ENCODE data around the gene PDE8A. TPM values are rescaled to one million over a fixed set of nuclear protein-coding genes. Genes with fewer than 3 reads are reported as not detected.

PDE8A gene
- total and polyA plus RNA-seq, 2 donors (not counting 1 experiment from before 2014, with no cell fraction given): 17.7 to 26.3 TPM

GRCh38 chr15:84968301-84968700 is 13.4 kb upstream of the PDE8A start:
- DNase-seq (ENCODE audit: low read depth in 2 of 2): no peak
- no peak overlapping the region for H3K9ac ChIP-seq (ENCODE audit: insufficient read depth, low read length)
- H2AFZ ChIP-seq (ENCODE audit: low read length): no peak overlapping the region
- H3K4me3 ChIP-seq (replicated peaks in 1 of 4; ENCODE audit: control extremely low read depth in 1 of 4, insufficient read depth in 1 of 4, low read depth in 3 of 4, low read length in 4 of 4): no peak overlapping the region
- TF ChIP-seq EZH2 (IDR thresholded peaks at IDR 0.05; ENCODE audit: low read length, missing control alignments): no peak
- TF ChIP-seq, protein P1, sequence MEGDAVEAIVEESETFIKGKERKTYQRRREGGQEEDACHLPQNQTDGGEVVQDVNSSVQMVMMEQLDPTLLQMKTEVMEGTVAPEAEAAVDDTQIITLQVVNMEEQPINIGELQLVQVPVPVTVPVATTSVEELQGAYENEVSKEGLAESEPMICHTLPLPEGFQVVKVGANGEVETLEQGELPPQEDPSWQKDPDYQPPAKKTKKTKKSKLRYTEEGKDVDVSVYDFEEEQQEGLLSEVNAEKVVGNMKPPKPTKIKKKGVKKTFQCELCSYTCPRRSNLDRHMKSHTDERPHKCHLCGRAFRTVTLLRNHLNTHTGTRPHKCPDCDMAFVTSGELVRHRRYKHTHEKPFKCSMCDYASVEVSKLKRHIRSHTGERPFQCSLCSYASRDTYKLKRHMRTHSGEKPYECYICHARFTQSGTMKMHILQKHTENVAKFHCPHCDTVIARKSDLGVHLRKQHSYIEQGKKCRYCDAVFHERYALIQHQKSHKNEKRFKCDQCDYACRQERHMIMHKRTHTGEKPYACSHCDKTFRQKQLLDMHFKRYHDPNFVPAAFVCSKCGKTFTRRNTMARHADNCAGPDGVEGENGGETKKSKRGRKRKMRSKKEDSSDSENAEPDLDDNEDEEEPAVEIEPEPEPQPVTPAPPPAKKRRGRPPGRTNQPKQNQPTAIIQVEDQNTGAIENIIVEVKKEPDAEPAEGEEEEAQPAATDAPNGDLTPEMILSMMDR (conservative IDR thresholded peaks at IDR 0.05 in 1 of 2, IDR thresholded peaks at IDR 0.05 in 1 of 2; ENCODE audit: low read depth in 1 of 2, low read length in 2 of 2): no peak
- H3K9me3 ChIP-seq (ENCODE audit: control insufficient read depth, insufficient read depth, low read depth, low read length): no peaks in the 10 kb centered on the region
- peaks cover 8% of the 10 kb centered on the region for H3K27me3 ChIP-seq (ENCODE audit: control insufficient read depth, insufficient read depth, low read length)
- no peak overlapping the region for H3K4me2 ChIP-seq (ENCODE audit: extremely low read depth, insufficient read depth, low read length)
- H3K79me2 ChIP-seq (ENCODE audit: control insufficient read depth, insufficient read depth, low read length): no peaks in the 10 kb centered on the region
- H3K36me3 ChIP-seq (ENCODE audit: control insufficient read depth, insufficient read depth, low read length): no peaks in the 10 kb centered on the region
- no peak overlapping the region for H3K27ac ChIP-seq (ENCODE audit: insufficient read depth, low read length)
- H4K20me1 ChIP-seq (ENCODE audit: control insufficient read depth, extremely low read depth, insufficient read depth, low read length): no peaks in the 10 kb centered on the region
- H3K4me1 ChIP-seq (ENCODE audit: control insufficient read depth, extremely low read depth, insufficient read depth, low read length): no peaks in the 10 kb centered on the region

DNA sequence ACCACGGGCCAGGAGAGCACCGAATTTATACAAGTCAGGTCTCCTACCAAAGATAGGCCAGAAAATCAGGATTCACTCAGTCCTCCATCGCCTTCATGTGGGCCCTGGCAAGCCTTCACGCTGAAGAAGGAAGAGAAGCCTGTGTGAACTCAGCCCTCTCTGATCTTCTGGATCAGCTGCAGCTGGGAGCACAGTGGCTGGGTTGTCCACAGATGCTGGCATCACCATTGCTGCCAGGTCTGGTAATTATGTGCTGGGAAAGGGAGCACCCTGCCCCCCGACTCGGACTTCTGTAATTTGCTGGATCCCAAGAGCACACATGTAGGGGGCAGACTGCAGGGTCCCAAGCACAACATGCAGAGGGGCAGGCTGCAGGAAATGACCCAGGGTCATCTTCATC is 12.4 kb upstream of the PDE8A start:
- Histone ChIP-seq H3K4me1 (ENCODE audit: control insufficient read depth, extremely low read depth, insufficient read depth, low read length) (no peaks in the 10 kb centered on the region), H3K36me3 (ENCODE audit: control insufficient read depth, insufficient read depth, low read length) (no peaks in the 10 kb centered on the region), H3K4me2 (ENCODE audit: extremely low read depth, insufficient read depth, low read length) (no peak overlapping the region), H2AFZ (ENCODE audit: low read length) (no peak overlapping the region), H3K27ac (ENCODE audit: insufficient read depth, low read length) (no peak overlapping the region), H3K9ac (ENCODE audit: insufficient read depth, low read length) (no peak overlapping the region), H4K20me1 (ENCODE audit: control insufficient read depth, extremely low read depth, insufficient read depth, low read length) (no peaks in the 10 kb centered on the region), H3K9me3 (ENCODE audit: control insufficient read depth, insufficient read depth, low read depth, low read length) (no peaks in the 10 kb centered on the region), H3K4me3 (replicated peaks in 1 of 4; ENCODE audit: control extremely low read depth in 1 of 4, insufficient read depth in 1 of 4, low read depth in 3 of 4, low read length in 4 of 4) (no peak overlapping the region), H3K27me3 (ENCODE audit: control insufficient read depth, insufficient read depth, low read length) (peaks cover 8% of the 10 kb centered on the region), H3K79me2 (ENCODE audit: control insufficient read depth, insufficient read depth, low read length) (no peaks in the 10 kb centered on the region)
- DNase-seq (ENCODE audit: low read depth in 2 of 2): no peak
- TF ChIP-seq EZH2 (IDR thresholded peaks at IDR 0.05; ENCODE audit: low read length, missing control alignments): no peak
- TF ChIP-seq, protein P1 (conservative IDR thresholded peaks at IDR 0.05 in 1 of 2, IDR thresholded peaks at IDR 0.05 in 1 of 2; ENCODE audit: low read depth in 1 of 2, low read length in 2 of 2): no peak

DNA sequence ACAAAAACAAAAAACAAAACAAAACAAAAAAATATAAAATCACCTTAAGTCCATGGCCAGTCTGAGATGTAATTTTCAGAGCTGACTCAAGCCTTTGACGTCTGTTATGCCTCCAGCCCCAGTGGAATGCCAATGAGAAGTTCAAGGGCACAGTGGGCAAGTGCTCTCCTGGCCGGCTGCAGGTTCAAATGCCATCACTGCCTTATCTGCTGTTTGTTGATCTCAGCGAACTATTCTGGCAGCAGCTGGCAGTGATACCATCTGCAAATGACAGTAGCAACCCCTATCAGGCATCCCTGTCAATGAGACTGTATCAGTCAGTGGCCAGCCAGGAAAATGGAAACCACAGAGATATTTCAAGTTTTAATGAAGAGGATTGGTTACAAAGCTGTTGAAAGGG is 10.8 kb upstream of the PDE8A start:
- DNase-seq (ENCODE audit: low read depth in 2 of 2): no peak
- H3K4me2 ChIP-seq (ENCODE audit: extremely low read depth, insufficient read depth, low read length): no peak overlapping the region
- no peak overlapping the region for H2AFZ ChIP-seq (ENCODE audit: low read length)
- H3K27ac ChIP-seq (ENCODE audit: insufficient read depth, low read length): no peak overlapping the region
- TF ChIP-seq, protein P1 (conservative IDR thresholded peaks at IDR 0.05 in 1 of 2, IDR thresholded peaks at IDR 0.05 in 1 of 2; ENCODE audit: low read depth in 1 of 2, low read length in 2 of 2): no peak
- no peak for TF ChIP-seq EZH2 (IDR thresholded peaks at IDR 0.05; ENCODE audit: low read length, missing control alignments)
- H3K4me1 ChIP-seq (ENCODE audit: control insufficient read depth, extremely low read depth, insufficient read depth, low read length): no peaks in the 10 kb centered on the region
- H3K9ac ChIP-seq (ENCODE audit: insufficient read depth, low read length): no peak overlapping the region
- no peaks in the 10 kb centered on the region for H3K9me3 ChIP-seq (ENCODE audit: control insufficient read depth, insufficient read depth, low read depth, low read length)
- no peak overlapping the region for H3K4me3 ChIP-seq (replicated peaks in 1 of 4; ENCODE audit: control extremely low read depth in 1 of 4, insufficient read depth in 1 of 4, low read depth in 3 of 4, low read length in 4 of 4)
- peaks cover 8% of the 10 kb centered on the region for H3K27me3 ChIP-seq (ENCODE audit: control insufficient read depth, insufficient read depth, low read length)
- H3K79me2 ChIP-seq (ENCODE audit: control insufficient read depth, insufficient read depth, low read length): no peaks in the 10 kb centered on the region
- H3K36me3 ChIP-seq (ENCODE audit: control insufficient read depth, insufficient read depth, low read length): no peaks in the 10 kb centered on the region
- no peaks in the 10 kb centered on the region for H4K20me1 ChIP-seq (ENCODE audit: control insufficient read depth, extremely low read depth, insufficient read depth, low read length)
